Body of pancreas (tissue), 4 donors: ENCODE results near the gene SNAPC2.

Experiments
- CTCF ChIP-seq, 7 experiments: fragments of 450-650 bp in 4 of 7; fragments of 200-600 bp in 3 of 7; sonication (generic) in 3 of 7; IDR thresholded peaks; one replicate each; pipeline ENCODE4 v1.5.1; 2016 to 2019; ENCODE audit warnings: antibody characterized with exemption in 7 of 7
- POLR2A ChIP-seq, 3 donors: fragments of 450-650 bp; IDR thresholded peaks; one replicate each; pipeline ENCODE4 v1.6.1; 2016; ENCODE audit warnings: antibody characterized with exemption in 3 of 3, mild to moderate bottlenecking in 2 of 3

- TF ChIP-seq CTCF (IDR thresholded peaks at IDR 0.05) = no peak
- no peak for TF ChIP-seq POLR2A (IDR thresholded peaks at IDR 0.05)
These were observed 6.5 kb upstream of the SNAPC2 start for GRCh38 chr19:7913652-7914051.
